Measurements from ENCODE around the gene USE1.
"Not testable (repeated sequence)": the region's sequence is repeated elsewhere in the genome, so short reads cannot be mapped to it uniquely, and the experiment has no call there.

USE1 gene

GRCh38 chr19:17184371-17184841 lies 30.8 kb upstream of the USE1 start:
- H4K20me1 ChIP-seq (ENCODE audit: insufficient read depth, low read length, poor library complexity, severe bottlenecking) = no peaks in the 10 kb centered on the region
- peaks cover 19% of the 10 kb centered on the region for H3K4me1 ChIP-seq (ENCODE audit: insufficient read depth, low read length, poor library complexity, severe bottlenecking)
- no peaks in the 10 kb centered on the region for H3F3A ChIP-seq (ENCODE audit: low read depth)
- no peaks in the 10 kb centered on the region for H3K9me3 ChIP-seq (ENCODE audit: insufficient read depth, low read depth, low read length)
- peak overlapping the region; percentile 43 for H3K9ac ChIP-seq (ENCODE audit: low read depth, low read length, poor library complexity, severe bottlenecking)
- TF ChIP-seq EZH2phosphoT487 (IDR thresholded peaks at IDR 0.05; ENCODE audit: borderline replicate concordance) (no peak), CTCF (conservative IDR thresholded peaks at IDR 0.05; ENCODE audit: low read length) (no peak)
- H3K27me3 ChIP-seq (ENCODE audit: insufficient read depth, low read length, poor library complexity, severe bottlenecking) = no peaks in the 10 kb centered on the region
- H3K4me2 ChIP-seq (ENCODE audit: low read depth, low read length, poor library complexity, severe bottlenecking) = peak overlapping the region; percentile 72
- peak overlapping the region; percentile 53 for H3K4me3 ChIP-seq (ENCODE audit: low read length, poor library complexity, severe bottlenecking)
- H2AFZ ChIP-seq (ENCODE audit: low read length) = no peak overlapping the region
- H3K9me2 ChIP-seq (replicated peaks; ENCODE audit: low read depth, low read length) = no peaks in the 10 kb centered on the region
- peaks cover 35% of the 10 kb centered on the region; the same call in 1 of the 2 replicates for H3K36me3 ChIP-seq (ENCODE audit: insufficient read depth, low read length)
- no peaks in the 10 kb centered on the region for H3K79me2 ChIP-seq (ENCODE audit: insufficient read depth, low read length)

- Histone ChIP-seq H3K9ac (ENCODE audit: low read depth, low read length, poor library complexity, severe bottlenecking) (no peak overlapping the region), H2AFZ (ENCODE audit: low read length) (no peak overlapping the region), H3K4me2 (ENCODE audit: low read depth, low read length, poor library complexity, severe bottlenecking) (no peak overlapping the region), H3K27me3 (ENCODE audit: insufficient read depth, low read length, poor library complexity, severe bottlenecking) (no peaks in the 10 kb centered on the region), H4K20me1 (ENCODE audit: insufficient read depth, low read length, poor library complexity, severe bottlenecking) (no peaks in the 10 kb centered on the region), H3K9me2 (replicated peaks; ENCODE audit: low read depth, low read length) (no peaks in the 10 kb centered on the region), H3K36me3 (ENCODE audit: insufficient read depth, low read length) (peaks cover 40% of the 10 kb centered on the region; the same call in 1 of the 2 replicates), H3K9me3 (ENCODE audit: insufficient read depth, low read depth, low read length) (no peaks in the 10 kb centered on the region), H3F3A (ENCODE audit: low read depth) (no peaks in the 10 kb centered on the region), H3K79me2 (ENCODE audit: insufficient read depth, low read length) (no peaks in the 10 kb centered on the region), H3K4me3 (ENCODE audit: low read length, poor library complexity, severe bottlenecking) (no peak overlapping the region), H3K4me1 (ENCODE audit: insufficient read depth, low read length, poor library complexity, severe bottlenecking) (peaks cover 19% of the 10 kb centered on the region)
- TF ChIP-seq EZH2phosphoT487 (IDR thresholded peaks at IDR 0.05; ENCODE audit: borderline replicate concordance) (no peak), CTCF (conservative IDR thresholded peaks at IDR 0.05; ENCODE audit: low read length) (no peak)
Measured at GRCh38 chr19:17185590-17185989, 29.6 kb upstream of the USE1 start.

- H3K4me3 ChIP-seq (ENCODE audit: low read length, poor library complexity, severe bottlenecking); H3F3A ChIP-seq (ENCODE audit: low read depth); H3K4me1 ChIP-seq (ENCODE audit: insufficient read depth, low read length, poor library complexity, severe bottlenecking); H2AFZ ChIP-seq (ENCODE audit: low read length); H3K4me2 ChIP-seq (ENCODE audit: low read depth, low read length, poor library complexity, severe bottlenecking); H3K9ac ChIP-seq (ENCODE audit: low read depth, low read length, poor library complexity, severe bottlenecking); H3K9me3 ChIP-seq (ENCODE audit: insufficient read depth, low read depth, low read length); H4K20me1 ChIP-seq (ENCODE audit: insufficient read depth, low read length, poor library complexity, severe bottlenecking); H3K27me3 ChIP-seq (ENCODE audit: insufficient read depth, low read length, poor library complexity, severe bottlenecking); H3K9me2 ChIP-seq (replicated peaks; ENCODE audit: low read depth, low read length); H3K79me2 ChIP-seq (ENCODE audit: insufficient read depth, low read length): not testable (repeated sequence)
- H3K36me3 ChIP-seq (ENCODE audit: insufficient read depth, low read length) = peaks cover 64% of the 10 kb centered on the region; the same call in 1 of the 2 replicates
Measured at GRCh38 chr19:17191736-17192135, 23.4 kb upstream of the USE1 start.

- Histone ChIP-seq H3K9me2 (replicated peaks; ENCODE audit: low read depth, low read length) (no peaks in the 10 kb centered on the region), H4K20me1 (ENCODE audit: insufficient read depth, low read length, poor library complexity, severe bottlenecking) (no peaks in the 10 kb centered on the region), H3K36me3 (ENCODE audit: insufficient read depth, low read length) (peaks cover 59% of the 10 kb centered on the region; the same call in 1 of the 2 replicates), H2AFZ (ENCODE audit: low read length) (no peak overlapping the region), H3K4me3 (ENCODE audit: low read length, poor library complexity, severe bottlenecking) (no peak overlapping the region), H3F3A (ENCODE audit: low read depth) (no peaks in the 10 kb centered on the region), H3K27me3 (ENCODE audit: insufficient read depth, low read length, poor library complexity, severe bottlenecking) (no peaks in the 10 kb centered on the region), H3K4me2 (ENCODE audit: low read depth, low read length, poor library complexity, severe bottlenecking) (no peak overlapping the region), H3K79me2 (ENCODE audit: insufficient read depth, low read length) (no peaks in the 10 kb centered on the region), H3K9me3 (ENCODE audit: insufficient read depth, low read depth, low read length) (no peaks in the 10 kb centered on the region), H3K4me1 (ENCODE audit: insufficient read depth, low read length, poor library complexity, severe bottlenecking) (no peaks in the 10 kb centered on the region), H3K9ac (ENCODE audit: low read depth, low read length, poor library complexity, severe bottlenecking) (no peak overlapping the region)
- TF ChIP-seq CTCF (conservative IDR thresholded peaks at IDR 0.05; ENCODE audit: low read length) = no peak
- TF ChIP-seq EZH2phosphoT487 (IDR thresholded peaks at IDR 0.05; ENCODE audit: borderline replicate concordance) = no peak
Measured at GRCh38 chr19:17192751-17193150, 22.4 kb upstream of the USE1 start.
